OCI-LY3 (cell line): ENCODE results near the gene CMIP.

Source experiments
- EZH2phosphoT487 ChIP-seq: fragments of 200-600 bp; shearing (Covaris generic); IDR thresholded peaks from 2 replicates; pipeline ENCODE4 v1.6.1; 2018; ENCODE audit warnings: antibody characterized with exemption, mixed run types, low read depth
- TF ChIP-seq, protein P1 (sequence below): fragments of 200-600, 300-600 bp; sonication (generic); IDR thresholded peaks from 2 replicates; pipeline ENCODE4 v1.5.1; 2014; ENCODE audit warnings: antibody characterized with exemption, low read length, low read depth

- TF ChIP-seq EZH2phosphoT487 = no peak
- TF ChIP-seq, protein P1, sequence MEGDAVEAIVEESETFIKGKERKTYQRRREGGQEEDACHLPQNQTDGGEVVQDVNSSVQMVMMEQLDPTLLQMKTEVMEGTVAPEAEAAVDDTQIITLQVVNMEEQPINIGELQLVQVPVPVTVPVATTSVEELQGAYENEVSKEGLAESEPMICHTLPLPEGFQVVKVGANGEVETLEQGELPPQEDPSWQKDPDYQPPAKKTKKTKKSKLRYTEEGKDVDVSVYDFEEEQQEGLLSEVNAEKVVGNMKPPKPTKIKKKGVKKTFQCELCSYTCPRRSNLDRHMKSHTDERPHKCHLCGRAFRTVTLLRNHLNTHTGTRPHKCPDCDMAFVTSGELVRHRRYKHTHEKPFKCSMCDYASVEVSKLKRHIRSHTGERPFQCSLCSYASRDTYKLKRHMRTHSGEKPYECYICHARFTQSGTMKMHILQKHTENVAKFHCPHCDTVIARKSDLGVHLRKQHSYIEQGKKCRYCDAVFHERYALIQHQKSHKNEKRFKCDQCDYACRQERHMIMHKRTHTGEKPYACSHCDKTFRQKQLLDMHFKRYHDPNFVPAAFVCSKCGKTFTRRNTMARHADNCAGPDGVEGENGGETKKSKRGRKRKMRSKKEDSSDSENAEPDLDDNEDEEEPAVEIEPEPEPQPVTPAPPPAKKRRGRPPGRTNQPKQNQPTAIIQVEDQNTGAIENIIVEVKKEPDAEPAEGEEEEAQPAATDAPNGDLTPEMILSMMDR = no peak
Observed at GRCh38 chr16:81449241-81449640, 4.6 kb downstream of the CMIP start.
